Ectodermal cell (in vitro differentiated cells): Measurements from ENCODE around the gene DHRS2.

Experiments
- H3K27ac ChIP-seq: 2 replicates; pipeline ENCODE4 v1.7.0; 2013; ENCODE audit warnings: mild to moderate bottlenecking, low read depth, low read length; ENCODE audit not compliant: insufficient read depth, poor library complexity, severe bottlenecking
- H3K27me3 ChIP-seq: 2 replicates; pipeline ENCODE4 v1.7.0; 2013; ENCODE audit warnings: mild to moderate bottlenecking, low read length; ENCODE audit not compliant: insufficient read depth, control insufficient read depth, poor library complexity, severe bottlenecking
- H3K36me3 ChIP-seq: one replicate; pipeline ENCODE4 v1.7.0; 2013; ENCODE audit warnings: low read length; ENCODE audit not compliant: control insufficient read depth, insufficient read depth
- H3K4me1 ChIP-seq: one replicate; pipeline ENCODE4 v1.7.0; 2013; ENCODE audit warnings: low read length; ENCODE audit not compliant: control insufficient read depth, insufficient read depth
- H3K4me3 ChIP-seq: 2 replicates; pipeline ENCODE4 v1.7.0; 2013; ENCODE audit warnings: low read depth, low read length, control low read depth; ENCODE audit not compliant: insufficient read depth
- H3K9me3 ChIP-seq: 2 replicates; pipeline ENCODE4 v1.7.0; 2013; ENCODE audit warnings: mild to moderate bottlenecking, low read length, moderate library complexity; ENCODE audit not compliant: control insufficient read depth
- WGBS, 2 experiments: methylation state at CpG; one replicate each; pipeline ENCODE4 v1.1.7; 2013; ENCODE audit warnings: missing lambda C conversion rate in 2 of 2; 5-methylcytosine and 5-hydroxymethylcytosine counted together

DHRS2 gene

GRCh38 chr14:23663127-23663526, 27.0 kb downstream of the DHRS2 start:
- Histone ChIP-seq H3K4me1 (no peaks in the 10 kb centered on the region), H3K27ac (no peak overlapping the region), H3K9me3 (no peaks in the 10 kb centered on the region), H3K36me3 (no peaks in the 10 kb centered on the region), H3K4me3 (no peak overlapping the region), H3K27me3 (no peaks in the 10 kb centered on the region)
- WGBS, 2 experiments: 94 to 100% methylated on average over 2 of the region's 2 CpGs

- H3K4me1 ChIP-seq: no peaks in the 10 kb centered on the region
- no peaks in the 10 kb centered on the region for H3K36me3 ChIP-seq
- H3K4me3 ChIP-seq: no peak overlapping the region
- H3K9me3 ChIP-seq: no peaks in the 10 kb centered on the region
- H3K27me3 ChIP-seq: no peaks in the 10 kb centered on the region
- no peak overlapping the region for H3K27ac ChIP-seq
- 85 to 88% methylated on average over 5 of the region's 5 CpGs for WGBS, 2 experiments
Observed at GRCh38 chr14:23663711-23664110, 27.5 kb downstream of the DHRS2 start.

- H3K27ac ChIP-seq: no peak overlapping the region
- no peaks in the 10 kb centered on the region for H3K27me3 ChIP-seq
- no peak overlapping the region for H3K4me3 ChIP-seq
- 84 to 91% methylated on average over 5 of the region's 5 CpGs for WGBS, 2 experiments
- no peaks in the 10 kb centered on the region for H3K9me3 ChIP-seq
- no peaks in the 10 kb centered on the region for H3K36me3 ChIP-seq
- no peaks in the 10 kb centered on the region for H3K4me1 ChIP-seq
Observed at GRCh38 chr14:23664207-23664885, 28.2 kb downstream of the DHRS2 start.

GRCh38 chr14:23665302-23666016, 29.3 kb downstream of the DHRS2 start:
- H3K27me3 ChIP-seq: no peaks in the 10 kb centered on the region
- H3K9me3 ChIP-seq: no peaks in the 10 kb centered on the region
- WGBS, 2 experiments: 40 to 49% methylated on average over 3 to 4 of the region's 4 CpGs
- no peak overlapping the region for H3K4me3 ChIP-seq
- no peaks in the 10 kb centered on the region for H3K4me1 ChIP-seq
- no peak overlapping the region for H3K27ac ChIP-seq
- no peaks in the 10 kb centered on the region for H3K36me3 ChIP-seq

- Histone ChIP-seq H3K27me3 (no peaks in the 10 kb centered on the region), H3K9me3 (no peaks in the 10 kb centered on the region), H3K36me3 (no peaks in the 10 kb centered on the region), H3K4me3 (no peak overlapping the region), H3K27ac (no peak overlapping the region), H3K4me1 (no peaks in the 10 kb centered on the region)
- 86 to 97% methylated on average over 3 of the region's 3 CpGs for WGBS, 2 experiments
Observed at GRCh38 chr14:23667134-23667533, 31.0 kb downstream of the DHRS2 start.

GRCh38 chr14:23669441-23669840, 33.3 kb downstream of the DHRS2 start:
- no peaks in the 10 kb centered on the region for H3K9me3 ChIP-seq
- no peak overlapping the region for H3K4me3 ChIP-seq
- H3K4me1 ChIP-seq: no peaks in the 10 kb centered on the region
- 94% methylated on average over 5 of the region's 5 CpGs for WGBS, 2 experiments
- no peaks in the 10 kb centered on the region for H3K36me3 ChIP-seq
- H3K27ac ChIP-seq: no peak overlapping the region
- no peaks in the 10 kb centered on the region for H3K27me3 ChIP-seq

- Histone ChIP-seq H3K27me3 (no peaks in the 10 kb centered on the region), H3K4me1 (no peaks in the 10 kb centered on the region), H3K27ac (no peak overlapping the region), H3K9me3 (no peaks in the 10 kb centered on the region), H3K36me3 (no peaks in the 10 kb centered on the region), H3K4me3 (no peak overlapping the region)
- WGBS, 2 experiments: 86 to 89% methylated on average over 3 of the region's 3 CpGs
Observed at GRCh38 chr14:23670481-23670880, 34.3 kb downstream of the DHRS2 start.

GRCh38 chr14:23672200-23672599, 36.0 kb downstream of the DHRS2 start:
- WGBS, 2 experiments: 87 to 92% methylated on average over 1 of the region's 1 CpG
- no peaks in the 10 kb centered on the region for H3K27me3 ChIP-seq
- no peaks in the 10 kb centered on the region for H3K36me3 ChIP-seq

GRCh38 chr14:23675337-23675736, 39.2 kb downstream of the DHRS2 start:
- Histone ChIP-seq H3K36me3 (no peaks in the 10 kb centered on the region), H3K4me3 (no peak overlapping the region), H3K9me3 (no peaks in the 10 kb centered on the region), H3K27me3 (no peaks in the 10 kb centered on the region), H3K4me1 (no peaks in the 10 kb centered on the region), H3K27ac (no peak overlapping the region)
- 85 to 100% methylated on average over 1 of the region's 2 CpGs for WGBS, 2 experiments

More at GRCh38 chr14:23672200-23672599, 36.0 kb downstream of the DHRS2 start:
- H3K27ac ChIP-seq: no peak overlapping the region
- H3K4me1 ChIP-seq: no peaks in the 10 kb centered on the region
- no peak overlapping the region for H3K4me3 ChIP-seq
- H3K9me3 ChIP-seq: no peaks in the 10 kb centered on the region

- no peaks in the 10 kb centered on the region for H3K9me3 ChIP-seq
- no peaks in the 10 kb centered on the region for H3K4me1 ChIP-seq
- H3K4me3 ChIP-seq: no peak overlapping the region
- 87 to 91% methylated on average over 4 of the region's 4 CpGs for WGBS, 2 experiments
- H3K36me3 ChIP-seq: no peaks in the 10 kb centered on the region
- H3K27ac ChIP-seq: no peak overlapping the region
- no peaks in the 10 kb centered on the region for H3K27me3 ChIP-seq
Observed at GRCh38 chr14:23675906-23676305, 39.7 kb downstream of the DHRS2 start.
